ENCODE results near the gene ATP6V1E1. TPM values are rescaled to one million over a fixed set of nuclear protein-coding genes. Genes with fewer than 3 reads are reported as not detected.

The ATP6V1E1 gene
- total and polyA plus RNA-seq, 9 of the 15 experiments (the other 6 are each of a cell fraction or from before 2014, with no cell fraction given), result 122 to 249 (median 179) TPM

- TF ChIP-seq ZNF639 (CRISPR knock-in tag; conservative IDR thresholded peaks at IDR 0.05 in 1 of 2, IDR thresholded peaks at IDR 0.05 in 1 of 2) (peak in 1 of 2 experiments; percentile 10; a peak in 2 of 4 replicates), ZNF175 (CRISPR knock-in tag; IDR thresholded peaks at IDR 0.05; ENCODE audit: low read depth) (no peak; the same call in 1 of the 2 replicates), ZNF766 (CRISPR knock-in tag; conservative IDR thresholded peaks at IDR 0.05) (no peak), SAP30 (IDR thresholded peaks at IDR 0.05; ENCODE audit: borderline replicate concordance, insufficient read depth, low read depth, low read length, poor library complexity, severe bottlenecking) (peak; percentile 94), ZNF583 (CRISPR knock-in tag; IDR thresholded peaks at IDR 0.05) (peak; percentile 32; the same call in 1 of the 2 replicates), CBX5 (IDR thresholded peaks at IDR 0.05; ENCODE audit: borderline replicate concordance, low read depth) (no peak), CTCFL (IDR thresholded peaks at IDR 0.05; ENCODE audit: borderline replicate concordance, insufficient read depth, low read depth, low read length, poor library complexity, severe bottlenecking) (no peak), CHCHD3 (CRISPR knock-in tag; IDR thresholded peaks at IDR 0.05) (0 out of 2 replicates have a peak, but pooled peaks have one; percentile 43), ZNF232 (CRISPR knock-in tag; IDR thresholded peaks at IDR 0.05) (no peak; the same call in 1 of the 2 replicates), KAT8 (IDR thresholded peaks at IDR 0.05; ENCODE audit: low read depth) (0 out of 2 replicates have a peak, but pooled peaks have one; percentile 45), HOXB6 (CRISPR knock-in tag; IDR thresholded peaks at IDR 0.05; ENCODE audit: borderline replicate concordance) (no peak; the same call in 1 of the 2 replicates), TFE3 (CRISPR knock-in tag; IDR thresholded peaks at IDR 0.05) (peak; percentile 90), KLF6 (CRISPR knock-in tag; IDR thresholded peaks at IDR 0.05; ENCODE audit: borderline replicate concordance) (no peak), XRCC5 (IDR thresholded peaks at IDR 0.05; ENCODE audit: low read depth, low read length) (peak; percentile 50; the same call in 1 of the 2 replicates), SRSF9 (IDR thresholded peaks at IDR 0.05; ENCODE audit: borderline replicate concordance, low read depth, low read length) (no peak), MAX (CRISPR knock-in tag; IDR thresholded peaks at IDR 0.05) (no peak), ARHGAP35 (IDR thresholded peaks at IDR 0.05; ENCODE audit: partially characterized antibody) (peak; percentile 8), ZNF224 (CRISPR knock-in tag; IDR thresholded peaks at IDR 0.05) (0 out of 2 replicates have a peak, but pooled peaks have one; percentile 7), POU5F1 (IDR thresholded peaks at IDR 0.05; ENCODE audit: borderline replicate concordance, low read depth, low read length, partially characterized antibody) (no peak), DACH1 (IDR thresholded peaks at IDR 0.05; ENCODE audit: partially characterized antibody) (no peak)
Measured at GRCh38 chr22:17628406-17629172, at the start of gene ATP6V1E1 (continued).
